Mucosa of gallbladder (tissue), 1 donor: Measurements from ENCODE around the gene RECK. TPM values are rescaled to one million over a fixed set of nuclear protein-coding genes. Genes with fewer than 3 reads are reported as not detected.
A peak's percentile ranks its signal among the peaks of the same experiment; 100 is the strongest.
"Not testable (repeated sequence)": the region's sequence is repeated elsewhere in the genome, so short reads cannot be mapped to it uniquely, and the experiment has no call there.

Source experiments
- DNase-seq: peaks from one replicate; pipeline ENCODE4 v3.0.0-alpha.2; 2020; ENCODE audit warnings: low spot score
- total RNA-seq: library from RNA; stranded (reverse); gene quantifications from one replicate; pipeline ENCODE4 v1.2.1, GENCODE V29; 2021
- donor health status: DM: no; HTN: no; CAD: no.

The RECK gene
- total RNA-seq, 1 donor from 2014 or later, result 11.3 TPM

- DNase-seq, result no peak
These were observed 27.8 kb downstream of the RECK start for GRCh38 chr9:36064448-36065037.

GRCh38 chr9:36074055-36074454 is 37.3 kb downstream of the RECK start:
- DNase-seq, result no peak

- DNase-seq, result peak; percentile 86
These were observed 38.3 kb downstream of the RECK start for GRCh38 chr9:36074870-36075532.

GRCh38 chr9:36078051-36078450 is 41.3 kb downstream of the RECK start:
- DNase-seq, result no peak

GRCh38 chr9:36080519-36080918 is 43.8 kb downstream of the RECK start:
- DNase-seq, result no peak

- DNase-seq, result no peak
These were observed 46.2 kb downstream of the RECK start for GRCh38 chr9:36082931-36083330.

- DNase-seq, result no peak
These were observed 49.7 kb downstream of the RECK start for GRCh38 chr9:36086442-36086841.

GRCh38 chr9:36087054-36087453 is 50.3 kb downstream of the RECK start:
- DNase-seq, result not testable (repeated sequence)

GRCh38 chr9:36088020-36088419 is 51.3 kb downstream of the RECK start:
- DNase-seq, result no peak

- peak; percentile 15 for DNase-seq
These were observed 54.6 kb downstream of the RECK start for GRCh38 chr9:36091026-36091953.

- DNase-seq, result no peak
These were observed 55.3 kb downstream of the RECK start for GRCh38 chr9:36092014-36092413.

GRCh38 chr9:36092509-36093215 is 55.9 kb downstream of the RECK start:
- DNase-seq, result no peak

- no peak for DNase-seq
These were observed 56.7 kb downstream of the RECK start for GRCh38 chr9:36093384-36093783.

- DNase-seq, result no peak
These were observed 63.0 kb downstream of the RECK start for GRCh38 chr9:36099718-36100117.

GRCh38 chr9:36100532-36100931 is 63.8 kb downstream of the RECK start:
- DNase-seq, result no peak

GRCh38 chr9:36101916-36102741 is 65.4 kb downstream of the RECK start:
- no peak for DNase-seq

GRCh38 chr9:36102742-36103495 is 66.2 kb downstream of the RECK start:
- DNase-seq, result peak; percentile 82

- DNase-seq, result no peak
These were observed 72.4 kb downstream of the RECK start for GRCh38 chr9:36109071-36109470.

- no peak for DNase-seq
These were observed 73.7 kb downstream of the RECK start for GRCh38 chr9:36110434-36110833.

- DNase-seq, result no peak
These were observed 75.8 kb downstream of the RECK start for GRCh38 chr9:36112516-36112915.
